Measurements from ENCODE around the gene DSCAM. TPM values are rescaled to one million over a fixed set of nuclear protein-coding genes. Genes with fewer than 3 reads are reported as not detected.

The DSCAM gene
- total RNA-seq, 2 experiments from 2014 or later: not detected

- POLR2A ChIA-PET: no interaction called here
Measured at GRCh38 chr21:40386981-40387747, 459.8 kb downstream of the DSCAM start.

GRCh38 chr21:40386294-40386911, 460.6 kb downstream of the DSCAM start:
- ChIA-PET CTCF (interaction anchor here (0.8 to 1.6 kb wide), 5 partner anchors 10 to 288 kb away, joined by 3 to 5 read pairs (median 4); no protein-coding TSS in a partner anchor), POLR2A (no interaction called here)
- Mint-ChIP-seq H3K36me3 (ENCODE audit: low read depth) (no peaks in the 10 kb centered on the region), H3K27me3 (peaks cover 8% of the 10 kb centered on the region), H3K9me3 (no peaks in the 10 kb centered on the region), H3K4me3 (no peak overlapping the region), H3K4me1 (ENCODE audit: low read depth) (no peaks in the 10 kb centered on the region), H3K27ac (no peak overlapping the region)
- DNase-seq (peak; percentile 65), ATAC-seq (no peak)
- intact Hi-C loops (cut with micrococcal nuclease): loop anchor here (5.0 kb wide), 1 partner anchor 244 kb away; no protein-coding TSS in a partner anchor
- peak; percentile 83 for TF ChIP-seq CTCF (IDR thresholded peaks at IDR 0.05)

More at GRCh38 chr21:40386981-40387747, 459.8 kb downstream of the DSCAM start:
- TF ChIP-seq CTCF (IDR thresholded peaks at IDR 0.05): no peak
- H3K36me3 Mint-ChIP-seq (ENCODE audit: low read depth): no peaks in the 10 kb centered on the region
- intact Hi-C loops (cut with micrococcal nuclease): loop anchor here (5.0 kb wide), 1 partner anchor 245 kb away; no protein-coding TSS in a partner anchor
- CTCF ChIA-PET: interaction anchor here (0.6 to 1.6 kb wide), 6 partner anchors 11 to 747 kb away, joined by 3 to 5 read pairs (median 4); no protein-coding TSS in a partner anchor
- no peaks in the 10 kb centered on the region for H3K9me3 Mint-ChIP-seq
- no peak overlapping the region for H3K27ac Mint-ChIP-seq
- H3K27me3 Mint-ChIP-seq: peaks cover 8% of the 10 kb centered on the region
- DNase-seq: no peak
- no peak for ATAC-seq
- H3K4me1 Mint-ChIP-seq (ENCODE audit: low read depth): no peaks in the 10 kb centered on the region
- no peak overlapping the region for H3K4me3 Mint-ChIP-seq

GRCh38 chr21:40385883-40386282, 461.1 kb downstream of the DSCAM start:
- ChIA-PET CTCF (interaction anchor here (1.2 to 1.6 kb wide), 4 partner anchors 13 to 287 kb away, joined by 3 to 5 read pairs (median 4); no protein-coding TSS in a partner anchor), POLR2A (no interaction called here)
- ATAC-seq: no peak
- no peaks in the 10 kb centered on the region for H3K36me3 Mint-ChIP-seq (ENCODE audit: low read depth)
- intact Hi-C loops (cut with micrococcal nuclease): loop anchor here (5.0 kb wide), 1 partner anchor 244 kb away; no protein-coding TSS in a partner anchor
- no peak overlapping the region for H3K27ac Mint-ChIP-seq
- no peaks in the 10 kb centered on the region for H3K4me1 Mint-ChIP-seq (ENCODE audit: low read depth)
- no peaks in the 10 kb centered on the region for H3K9me3 Mint-ChIP-seq
- H3K4me3 Mint-ChIP-seq: no peak overlapping the region
- no peak for TF ChIP-seq CTCF (IDR thresholded peaks at IDR 0.05)
- DNase-seq: no peak
- H3K27me3 Mint-ChIP-seq: peaks cover 8% of the 10 kb centered on the region

- CTCF ChIA-PET: no interaction called here
- Mint-ChIP-seq H3K4me3 (no peak overlapping the region), H3K9me3 (peaks cover 3% of the 10 kb centered on the region), H3K4me1 (ENCODE audit: low read depth) (no peaks in the 10 kb centered on the region), H3K27ac (no peak overlapping the region), H3K36me3 (ENCODE audit: low read depth) (no peaks in the 10 kb centered on the region), H3K27me3 (peaks cover 9% of the 10 kb centered on the region)
- TF ChIP-seq CTCF (IDR thresholded peaks at IDR 0.05): no peak
- ATAC-seq (no peak), DNase-seq (no peak)
- intact Hi-C loops (cut with micrococcal nuclease): no loop called here
- POLR2A ChIA-PET: no interaction called here
Measured at GRCh38 chr21:40383951-40384350, 463.0 kb downstream of the DSCAM start.

GRCh38 chr21:40381111-40381510, 465.8 kb downstream of the DSCAM start:
- Mint-ChIP-seq H3K4me1 (ENCODE audit: low read depth) (no peaks in the 10 kb centered on the region), H3K4me3 (no peak overlapping the region), H3K9me3 (peaks cover 3% of the 10 kb centered on the region), H3K36me3 (ENCODE audit: low read depth) (no peaks in the 10 kb centered on the region), H3K27me3 (peaks cover 4% of the 10 kb centered on the region), H3K27ac (no peak overlapping the region)
- ChIA-PET CTCF (no interaction called here), POLR2A (no interaction called here)
- DNase-seq: no peak
- ATAC-seq: no peak
- intact Hi-C loops (cut with micrococcal nuclease): no loop called here
- no peak for TF ChIP-seq CTCF (IDR thresholded peaks at IDR 0.05)

Measured in activated CD8-positive, alpha-beta T cell treated with anti-CD3 and anti-CD28 coated beads for 36 hours (primary cell).